GM04504 (cell line): ENCODE data around the gene ZBTB7C.
"Not testable (repeated sequence)": the region's sequence is repeated elsewhere in the genome, so short reads cannot be mapped to it uniquely, and the experiment has no call there.

Source experiments
- DNase-seq: peaks from one replicate; pipeline ENCODE4 v3.0.0-alpha.2; 2012; ENCODE audit warnings: low read depth

Gene ZBTB7C

GRCh38 chr18:48296581-48296980 is 112.6 kb downstream of the ZBTB7C start:
- no peak for DNase-seq

GRCh38 chr18:48295586-48296311 is 113.4 kb downstream of the ZBTB7C start:
- DNase-seq: no peak

- DNase-seq: no peak
Observed at GRCh38 chr18:48294899-48295585, 114.1 kb downstream of the ZBTB7C start.

- DNase-seq: no peak
Observed at GRCh38 chr18:48293954-48294898, 115.0 kb downstream of the ZBTB7C start.

GRCh38 chr18:48292782-48293424 is 116.3 kb downstream of the ZBTB7C start:
- no peak for DNase-seq

- DNase-seq: no peak
Observed at GRCh38 chr18:48292229-48292628, 117.0 kb downstream of the ZBTB7C start.

- no peak for DNase-seq
Observed at GRCh38 chr18:48290162-48290926, 118.8 kb downstream of the ZBTB7C start.

- no peak for DNase-seq
Observed at GRCh38 chr18:48284743-48285142, 124.4 kb downstream of the ZBTB7C start.

GRCh38 chr18:48284011-48284410 is 125.2 kb downstream of the ZBTB7C start:
- DNase-seq: not testable (repeated sequence)

GRCh38 chr18:48281460-48281859 is 127.7 kb downstream of the ZBTB7C start:
- not testable (repeated sequence) for DNase-seq

- no peak for DNase-seq
Observed at GRCh38 chr18:48279312-48279711, 129.9 kb downstream of the ZBTB7C start.

- DNase-seq: no peak
Observed at GRCh38 chr18:48278081-48278480, 131.1 kb downstream of the ZBTB7C start.

- DNase-seq: no peak
Observed at GRCh38 chr18:48274301-48274700, 134.9 kb downstream of the ZBTB7C start.

GRCh38 chr18:48270929-48271328 is 138.3 kb downstream of the ZBTB7C start:
- DNase-seq: no peak

GRCh38 chr18:48265328-48265727 is 143.9 kb downstream of the ZBTB7C start:
- no peak for DNase-seq

- DNase-seq: no peak
Observed at GRCh38 chr18:48263914-48264902, 145.0 kb downstream of the ZBTB7C start.

- no peak for DNase-seq
Observed at GRCh38 chr18:48263192-48263853, 145.9 kb downstream of the ZBTB7C start.

- DNase-seq: no peak
Observed at GRCh38 chr18:48260237-48260636, 148.9 kb downstream of the ZBTB7C start.

GRCh38 chr18:48256848-48257247 is 152.3 kb downstream of the ZBTB7C start:
- DNase-seq: no peak
